H54 (cell line): ENCODE results near the gene FBXO45.
"Not testable (repeated sequence)": the region's sequence is repeated elsewhere in the genome, so short reads cannot be mapped to it uniquely, and the experiment has no call there.

Source experiments
- DNase-seq: peaks from one replicate; pipeline ENCODE4 v3.0.0; 2011; ENCODE audit warnings: low spot score, mixed read lengths; ENCODE audit not compliant: insufficient read length
- FAIRE-seq: peaks from 3 replicates; lab custom pipeline; 2011; peaks lifted over from hg19 to GRCh38; lab: Jason Lieb, UNC
- POLR2A ChIP-seq: IDR thresholded peaks from 2 replicates; pipeline ENCODE4 v1.6.1; 2011; ENCODE audit warnings: low read depth, mild to moderate bottlenecking, low read length

The FBXO45 gene

GRCh38 chr3:196634224-196634623, 65.8 kb downstream of the FBXO45 start:
- no peak for TF ChIP-seq POLR2A
- DNase-seq (no peak), FAIRE-seq (no peak)

GRCh38 chr3:196634829-196635228, 66.4 kb downstream of the FBXO45 start:
- no peak for FAIRE-seq
- no peak for TF ChIP-seq POLR2A
- no peak for DNase-seq

- FAIRE-seq = no peak
These were observed 68.2 kb downstream of the FBXO45 start for GRCh38 chr3:196636369-196637349.

GRCh38 chr3:196637941-196638340, 69.5 kb downstream of the FBXO45 start:
- DNase-seq, FAIRE-seq: not testable (repeated sequence)

More at GRCh38 chr3:196636369-196637349, 68.2 kb downstream of the FBXO45 start:
- DNase-seq = no peak
- TF ChIP-seq POLR2A = no peak
